CD1c-positive myeloid dendritic cell (primary cell): ENCODE measurements around the gene INPP5E.
A peak's percentile ranks its signal among the peaks of the same experiment; 100 is the strongest.

Experiments used
- DNase-seq: peaks from one replicate; pipeline ENCODE4 v3.0.0-alpha.2; 2016; ENCODE audit errors: extremely low spot score

INPP5E gene

GRCh38 chr9:136447173-136447778, 7.6 kb upstream of the INPP5E start:
- DNase-seq: no peak

GRCh38 chr9:136445799-136446198, 6.2 kb upstream of the INPP5E start:
- DNase-seq: no peak

GRCh38 chr9:136444102-136444501, 4.5 kb upstream of the INPP5E start:
- no peak for DNase-seq

GRCh38 chr9:136443687-136444086, 4.0 kb upstream of the INPP5E start:
- DNase-seq: no peak

- DNase-seq: no peak
Measured at GRCh38 chr9:136443087-136443486, 3.4 kb upstream of the INPP5E start.

GRCh38 chr9:136442265-136442664, 2.6 kb upstream of the INPP5E start:
- no peak for DNase-seq

- DNase-seq: no peak
Measured at GRCh38 chr9:136441681-136442245, 2.1 kb upstream of the INPP5E start.

GRCh38 chr9:136441191-136441680, 1.6 kb upstream of the INPP5E start:
- no peak for DNase-seq

GRCh38 chr9:136438548-136439480, 831 bp downstream of the INPP5E start:
- peak; percentile 33 for DNase-seq

GRCh38 chr9:136437839-136438547, 1.7 kb downstream of the INPP5E start:
- no peak for DNase-seq

- DNase-seq: no peak
Measured at GRCh38 chr9:136437430-136437829, 2.2 kb downstream of the INPP5E start.

GRCh38 chr9:136436055-136436634, 3.5 kb downstream of the INPP5E start:
- DNase-seq: no peak

GRCh38 chr9:136434580-136435169, 5.0 kb downstream of the INPP5E start:
- no peak for DNase-seq

- no peak for DNase-seq
Measured at GRCh38 chr9:136433849-136434579, 5.6 kb downstream of the INPP5E start.

- no peak for DNase-seq
Measured at GRCh38 chr9:136433043-136433715, 6.5 kb downstream of the INPP5E start.

- DNase-seq: no peak
Measured at GRCh38 chr9:136432591-136432990, 7.1 kb downstream of the INPP5E start.

- DNase-seq: no peak
Measured at GRCh38 chr9:136431782-136432350, 7.8 kb downstream of the INPP5E start.

GRCh38 chr9:136430588-136431234, 8.9 kb downstream of the INPP5E start:
- DNase-seq: no peak
